SK-N-SH treated with all-trans-retinoic acid at 6 μM for 48 hours (cell line): ENCODE results near the gene HNRNPR.

Experiments used
- CREB5 ChIP-seq: fragments of 250-450 bp; sonication (Bioruptor Pico); IDR thresholded peaks from 2 replicates; pipeline ENCODE4 v1.5.1; 2020; ENCODE audit warnings: low read depth, mild to moderate bottlenecking, moderate library complexity
- CSDC2 ChIP-seq: fragments of 250-450 bp; sonication (Bioruptor Pico); IDR thresholded peaks from 2 replicates; pipeline ENCODE4 v1.5.0; 2020; ENCODE audit warnings: mild to moderate bottlenecking, moderate library complexity
- GLIS3 ChIP-seq: fragments of 250-450 bp; sonication (Bioruptor Pico); IDR thresholded peaks from 2 replicates; pipeline ENCODE4 v1.5.0; 2020; ENCODE audit warnings: mild to moderate bottlenecking, moderate library complexity
- ISL1 ChIP-seq: fragments of 250-450 bp; sonication (Bioruptor Pico); IDR thresholded peaks from 2 replicates; pipeline ENCODE4 v2.1.2; 2022; ENCODE audit warnings: mild to moderate bottlenecking, moderate library complexity
- PATZ1 ChIP-seq: fragments of 250-450 bp; sonication (Bioruptor Pico); IDR thresholded peaks from 2 replicates; pipeline ENCODE4 v1.8.0; 2020; ENCODE audit warnings: mild to moderate bottlenecking, moderate library complexity, borderline replicate concordance
- POU6F1 ChIP-seq: fragments of 250-450 bp; sonication (Bioruptor Pico); IDR thresholded peaks from 2 replicates; pipeline ENCODE4 v1.8.0; 2021; ENCODE audit warnings: low read depth, mild to moderate bottlenecking, moderate library complexity, borderline replicate concordance
- PPARA ChIP-seq: fragments of 250-450 bp; sonication (Bioruptor Pico); IDR thresholded peaks from 2 replicates; pipeline ENCODE4 v1.5.0; 2020; ENCODE audit warnings: mild to moderate bottlenecking, borderline replicate concordance
- RARB ChIP-seq: fragments of 250-450 bp; sonication (Bioruptor Pico); IDR thresholded peaks from 2 replicates; pipeline ENCODE4 v1.8.0; 2021; ENCODE audit warnings: mild to moderate bottlenecking, moderate library complexity
- ZC3H10 ChIP-seq: fragments of 250-450 bp; sonication (Bioruptor Pico); IDR thresholded peaks from 2 replicates; pipeline ENCODE4 v1.5.1; 2021; ENCODE audit warnings: mild to moderate bottlenecking, moderate library complexity
- ZFP3 ChIP-seq: fragments of 250-450 bp; sonication (Bioruptor Pico); IDR thresholded peaks from 2 replicates; pipeline ENCODE4 v1.5.0; 2020; ENCODE audit warnings: mild to moderate bottlenecking, moderate library complexity
- ZFP30 ChIP-seq: fragments of 450-650 bp; formaldehyde crosslinking; IDR thresholded peaks from 2 replicates; pipeline ENCODE4 v1.5.0; 2022; ENCODE audit warnings: mild to moderate bottlenecking, moderate library complexity
- ZNF70 ChIP-seq: fragments of 450-650 bp; formaldehyde crosslinking; IDR thresholded peaks from 2 replicates; pipeline ENCODE4 v1.5.0; 2020; ENCODE audit warnings: mild to moderate bottlenecking, moderate library complexity
- ZNF8 ChIP-seq: fragments of 450-650 bp; formaldehyde crosslinking; IDR thresholded peaks from 2 replicates; pipeline ENCODE4 v1.5.0; 2020; ENCODE audit warnings: mild to moderate bottlenecking, moderate library complexity

GRCh38 chr1:23370330-23370708 lies 26.2 kb upstream of the HNRNPR start:
- TF ChIP-seq ZNF70 (no peak), RARB (CRISPR knock-in tag) (no peak), PATZ1 (CRISPR knock-in tag) (no peak), CREB5 (CRISPR knock-in tag) (no peak), GLIS3 (CRISPR knock-in tag) (no peak), PPARA (CRISPR knock-in tag) (no peak), POU6F1 (no peak), ZFP3 (CRISPR knock-in tag) (no peak), CSDC2 (CRISPR knock-in tag) (no peak), ISL1 (CRISPR knock-in tag) (no peak), ZFP30 (no peak), ZNF8 (CRISPR knock-in tag) (no peak), ZC3H10 (CRISPR knock-in tag) (no peak)
